HEK293T (cell line): ENCODE results near the gene COMP.

Source experiments
- BHLHE40 ChIP-seq: fragments of 450-650 bp; IDR thresholded peaks from 2 replicates; pipeline ENCODE4 v1.6.1; 2016; ENCODE audit warnings: mild to moderate bottlenecking, moderate library complexity, borderline replicate concordance
- CTBP1 ChIP-seq: fragments of 450-650 bp; IDR thresholded peaks from 2 replicates; pipeline ENCODE4 v1.6.1; 2016; ENCODE audit warnings: borderline replicate concordance
- FOXK2 ChIP-seq: fragments of 450-650 bp; IDR thresholded peaks from 2 replicates; pipeline ENCODE4 v1.6.1; 2016; ENCODE audit warnings: mild to moderate bottlenecking
- FOXM1 ChIP-seq: fragments of 450-650 bp; IDR thresholded peaks from 2 replicates; pipeline ENCODE4 v1.6.1; 2017; ENCODE audit warnings: mild to moderate bottlenecking, borderline replicate concordance
- NFRKB ChIP-seq: fragments of 450-650 bp; IDR thresholded peaks from 2 replicates; pipeline ENCODE4 v1.6.1; 2016; ENCODE audit warnings: mild to moderate bottlenecking, moderate library complexity
- SP1 ChIP-seq: fragments of 450-650 bp; IDR thresholded peaks from 2 replicates; pipeline ENCODE4 v1.6.1; 2017
- SUZ12 ChIP-seq: fragments of 450-650 bp; IDR thresholded peaks from 2 replicates; pipeline ENCODE4 v1.6.1; 2016; ENCODE audit warnings: mild to moderate bottlenecking
- TARDBP ChIP-seq: fragments of 450-650 bp; IDR thresholded peaks from 2 replicates; pipeline ENCODE4 v1.6.1; 2016

DNA sequence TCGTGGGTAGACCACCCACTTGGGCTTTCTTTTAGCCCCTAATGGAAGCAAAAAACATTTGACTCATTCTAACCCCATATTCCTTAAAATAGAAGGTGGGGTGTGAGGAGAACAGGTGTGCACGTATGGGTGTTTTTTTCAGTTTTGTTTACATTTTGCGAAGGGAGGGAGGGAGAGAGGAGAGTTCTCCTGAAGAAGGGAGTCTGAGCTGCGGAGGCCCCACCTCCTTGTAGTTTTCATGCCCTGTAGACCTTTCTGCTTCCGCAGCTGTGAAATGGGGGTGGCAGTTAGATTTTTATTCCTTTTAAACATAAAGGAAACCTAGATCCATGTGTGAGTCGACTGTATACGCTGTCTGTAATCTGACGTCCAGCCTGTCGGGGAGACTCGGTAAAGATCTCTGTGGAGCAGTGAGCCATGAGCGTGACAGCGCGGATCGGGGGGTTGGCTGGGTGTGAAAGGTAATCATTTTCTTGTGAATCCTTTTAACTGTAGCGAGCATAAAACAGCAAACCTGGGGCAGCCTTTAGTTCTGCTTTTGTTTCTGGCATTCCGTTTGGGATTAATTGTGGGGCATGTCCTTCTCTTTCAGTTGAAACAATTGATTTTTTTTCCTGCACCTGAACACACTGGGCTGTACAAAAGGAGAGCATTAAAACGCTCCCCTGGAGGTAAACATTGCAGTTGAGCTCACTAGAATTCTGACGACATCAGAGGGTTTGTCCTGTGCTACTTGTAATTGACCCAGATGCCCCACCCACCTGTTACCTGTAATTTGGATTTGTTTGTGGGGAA, 42.9 kb upstream of the COMP start:
- TF ChIP-seq SUZ12, result no peak
- TF ChIP-seq SP1, result no peak
- no peak for TF ChIP-seq NFRKB
- TF ChIP-seq FOXK2, result no peak
- no peak for TF ChIP-seq FOXM1
- no peak for TF ChIP-seq BHLHE40
- no peak for TF ChIP-seq CTBP1
- no peak for TF ChIP-seq TARDBP
